Hypothalamus (tissue), 51 donors: ENCODE results near the gene SPHK2.
"Not testable (repeated sequence)": the region's sequence is repeated elsewhere in the genome, so short reads cannot be mapped to it uniquely, and the experiment has no call there.

Experiments used
- DNase-seq, 51 donors: peaks; one replicate each; lab custom pipeline; 2025; lab: John Stamatoyannopoulos, UW

SPHK2 gene

GRCh38 chr19:48654299-48655059, 35.2 kb downstream of the SPHK2 start:
- DNase-seq, result no peak

- peak in 1 of 51 donors; percentile 20 for DNase-seq
These were observed 37.7 kb downstream of the SPHK2 start for GRCh38 chr19:48656840-48657474.

- not testable (repeated sequence) for DNase-seq
These were observed 38.5 kb downstream of the SPHK2 start for GRCh38 chr19:48657828-48658227.

GRCh38 chr19:48658483-48658882, 39.2 kb downstream of the SPHK2 start:
- DNase-seq, result no peak

- peak in 14 of 51 donors; percentile 3 to 38 (median 16) for DNase-seq
These were observed 40.5 kb downstream of the SPHK2 start for GRCh38 chr19:48659768-48660167.

GRCh38 chr19:48660852-48661710, 41.8 kb downstream of the SPHK2 start:
- DNase-seq, result peak in 46 of 51 donors; percentile 9 to 93 (median 55)

GRCh38 chr19:48661711-48662090, 42.4 kb downstream of the SPHK2 start:
- no peak for DNase-seq

GRCh38 chr19:48663667-48664066, 44.4 kb downstream of the SPHK2 start:
- DNase-seq, result no peak

GRCh38 chr19:48664476-48664875, 45.2 kb downstream of the SPHK2 start:
- no peak for DNase-seq

GRCh38 chr19:48665786-48666185, 46.5 kb downstream of the SPHK2 start:
- no peak for DNase-seq

- DNase-seq, result no peak
These were observed 49.0 kb downstream of the SPHK2 start for GRCh38 chr19:48668332-48668731.

GRCh38 chr19:48668761-48669160, 49.5 kb downstream of the SPHK2 start:
- no peak for DNase-seq

GRCh38 chr19:48669903-48670668, 50.8 kb downstream of the SPHK2 start:
- DNase-seq, result no peak

- no peak for DNase-seq
These were observed 51.6 kb downstream of the SPHK2 start for GRCh38 chr19:48670699-48671445.

GRCh38 chr19:48671446-48671995, 52.2 kb downstream of the SPHK2 start:
- DNase-seq, result no peak

- no peak for DNase-seq
These were observed 53.7 kb downstream of the SPHK2 start, which contains the start of gene NTN5 for GRCh38 chr19:48672994-48673393. Gene NTN5, minus strand, starts transcription at chr19:48673017. Its CDS starts 2,031 bp downstream, at chr19:48670986.

GRCh38 chr19:48673436-48674100, 54.3 kb downstream of the SPHK2 start:
- no peak for DNase-seq

- no peak for DNase-seq
These were observed 55.0 kb downstream of the SPHK2 start for GRCh38 chr19:48674216-48674809.
